Germinal center (tissue), 1 donor: ENCODE measurements around the gene SHC2.

ENCODE experiments used
- DNase-seq: peaks from one replicate; pipeline ENCODE4 v3.0.0; 2012; ENCODE audit warnings: mixed read lengths, low spot score

SHC2 gene

DNA sequence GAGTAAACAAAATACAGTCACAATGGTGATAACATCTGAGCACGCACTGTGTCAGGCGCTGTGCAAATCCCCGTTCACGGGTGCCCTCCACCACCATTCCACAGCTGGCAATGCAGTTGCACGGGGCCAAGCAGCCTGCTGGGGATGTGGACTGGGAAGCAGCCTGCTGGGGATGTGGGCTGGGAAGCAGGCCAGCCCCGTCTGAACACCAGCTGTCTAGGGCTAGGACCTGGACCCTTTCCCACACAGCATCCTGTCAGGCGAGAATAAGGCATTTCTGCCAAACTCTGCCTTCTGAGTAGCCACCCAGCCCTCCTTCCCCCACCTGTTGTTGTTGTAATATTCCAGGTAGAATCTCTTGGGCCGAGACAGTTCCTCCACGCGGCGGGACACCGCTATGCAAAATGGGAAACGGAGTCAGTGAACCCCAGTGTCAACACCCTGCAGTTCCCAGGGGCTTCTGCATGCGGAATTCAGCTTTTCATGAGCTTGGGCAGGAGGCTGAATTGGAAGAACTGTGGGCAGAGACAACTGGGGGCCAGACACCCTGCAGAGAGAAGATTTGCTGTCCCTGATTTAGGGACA is 88.4 kb downstream of the SHC2 start:
- no peak for DNase-seq

DNA sequence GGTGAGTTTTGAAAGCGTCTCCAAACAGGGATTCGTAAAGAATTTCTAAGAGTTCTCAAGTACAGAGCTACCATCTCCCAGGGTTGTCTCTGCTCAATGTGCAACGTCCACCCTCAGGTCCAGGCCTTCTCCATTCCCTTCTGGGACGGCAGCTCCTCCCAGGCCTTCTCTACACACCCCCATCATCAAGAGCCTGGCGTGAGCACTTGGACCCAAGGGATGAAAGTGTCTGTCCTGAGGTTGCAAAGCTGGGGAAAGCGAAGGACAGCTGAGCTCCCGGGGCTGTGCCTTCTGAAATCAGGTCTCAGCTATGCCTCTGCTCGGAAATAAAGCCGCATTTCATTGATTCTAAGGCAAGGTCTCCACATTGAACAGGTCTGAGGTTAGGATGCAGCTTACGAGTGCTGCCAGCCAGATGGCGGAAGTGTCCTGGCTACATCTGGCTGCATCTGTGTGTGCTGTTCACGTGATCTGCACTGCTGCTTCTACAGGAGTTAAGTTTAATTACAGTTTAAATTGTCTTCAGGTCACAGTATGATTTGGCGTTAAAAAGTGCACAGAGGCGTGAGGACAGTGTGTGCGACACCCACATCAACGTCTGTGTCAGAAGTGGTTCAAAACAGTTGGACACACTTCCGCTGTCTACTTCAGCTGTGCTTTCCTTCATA is 89.2 kb downstream of the SHC2 start:
- no peak for DNase-seq

DNA sequence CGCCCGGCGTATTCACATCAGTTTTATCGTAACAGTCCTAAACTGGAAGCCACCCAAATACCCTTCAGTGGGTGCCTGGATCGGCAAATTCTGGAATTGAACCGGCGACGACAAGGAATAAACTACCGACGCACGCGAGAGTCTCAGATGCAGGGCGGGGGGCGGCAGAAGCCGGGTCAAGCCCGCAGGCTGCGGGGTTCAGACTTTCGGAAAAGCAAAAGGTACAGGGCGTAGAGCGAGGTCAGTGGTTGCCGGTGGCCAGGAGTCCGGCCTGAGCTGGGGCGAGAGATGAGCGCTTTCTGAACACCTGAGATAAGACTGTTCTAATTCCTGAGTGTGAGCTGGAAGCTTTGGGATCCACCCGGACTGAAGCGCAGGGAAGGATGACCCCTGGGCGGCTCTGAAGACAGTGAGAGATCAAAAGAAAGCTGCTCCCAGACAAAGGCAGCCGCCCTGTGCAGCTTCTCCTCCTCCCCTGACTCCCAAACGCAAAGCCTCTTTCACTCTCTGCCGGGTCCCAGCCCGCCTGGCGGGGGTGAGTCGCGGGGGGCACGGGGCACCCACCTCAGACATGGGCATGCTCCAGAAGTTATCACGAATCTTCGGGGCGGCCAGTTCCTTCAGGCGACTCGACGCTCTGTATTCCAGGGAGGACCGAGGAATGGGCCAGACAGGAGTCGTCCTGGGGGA is 90.0 kb downstream of the SHC2 start:
- no peak for DNase-seq

DNA sequence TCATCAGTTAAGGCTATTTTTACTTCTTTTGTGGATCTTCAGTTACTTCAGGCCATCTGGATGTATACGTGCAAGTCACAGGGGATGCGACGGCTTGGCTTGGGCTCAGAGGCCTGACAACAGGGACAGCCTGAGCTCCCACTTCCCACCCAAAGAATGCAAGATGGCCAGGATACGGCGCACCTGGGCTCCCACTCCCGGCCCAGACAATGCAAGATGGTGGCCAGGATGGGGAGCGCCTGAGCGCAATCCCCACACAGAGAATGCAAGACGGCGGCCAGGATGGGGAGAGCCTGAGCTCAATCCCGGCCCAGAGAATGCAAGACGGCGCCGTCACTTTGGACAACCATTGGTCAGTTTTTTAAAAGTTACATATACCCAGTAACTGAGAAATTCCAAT is 91.0 kb downstream of the SHC2 start:
- DNase-seq, result no peak

DNA sequence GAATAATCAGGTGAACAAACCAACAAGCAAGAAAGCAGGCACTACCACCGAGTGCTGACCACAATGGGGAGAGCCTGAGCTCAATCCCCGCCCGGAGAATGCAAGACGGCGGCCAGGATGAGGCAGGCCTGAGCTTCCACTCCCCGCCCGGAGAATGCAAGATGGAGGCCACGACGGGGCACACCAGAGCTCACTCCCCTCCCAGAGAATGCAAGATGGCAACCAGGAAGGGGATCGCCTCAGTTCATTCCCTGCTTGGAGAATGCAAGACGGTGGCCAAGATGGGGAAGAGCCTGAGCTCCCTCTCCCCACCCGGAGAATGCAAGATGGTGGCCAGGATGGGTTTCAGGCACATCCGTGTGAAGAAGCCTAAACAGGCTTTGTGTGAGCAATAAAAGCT is 91.6 kb downstream of the SHC2 start:
- no peak for DNase-seq

DNA sequence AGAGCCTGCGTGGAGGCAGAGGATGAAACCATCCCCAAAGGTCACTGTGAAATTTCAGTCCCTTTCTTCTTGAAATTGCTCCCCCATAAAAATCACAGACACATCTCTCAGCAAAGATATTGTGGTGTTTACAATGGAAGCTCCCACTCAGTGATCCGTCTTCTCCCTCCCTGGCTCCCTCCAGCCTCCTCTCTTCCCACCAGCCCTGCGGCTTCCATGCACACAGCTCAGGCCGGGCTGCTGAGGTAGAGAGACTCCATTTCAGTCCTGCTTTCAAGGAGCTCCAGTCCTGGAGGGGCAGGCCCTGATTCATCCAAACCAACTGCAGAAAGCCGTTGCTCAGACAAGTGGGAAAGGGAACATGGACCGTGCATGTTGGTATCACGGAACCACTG is 92.2 kb downstream of the SHC2 start:
- DNase-seq, result no peak

DNA sequence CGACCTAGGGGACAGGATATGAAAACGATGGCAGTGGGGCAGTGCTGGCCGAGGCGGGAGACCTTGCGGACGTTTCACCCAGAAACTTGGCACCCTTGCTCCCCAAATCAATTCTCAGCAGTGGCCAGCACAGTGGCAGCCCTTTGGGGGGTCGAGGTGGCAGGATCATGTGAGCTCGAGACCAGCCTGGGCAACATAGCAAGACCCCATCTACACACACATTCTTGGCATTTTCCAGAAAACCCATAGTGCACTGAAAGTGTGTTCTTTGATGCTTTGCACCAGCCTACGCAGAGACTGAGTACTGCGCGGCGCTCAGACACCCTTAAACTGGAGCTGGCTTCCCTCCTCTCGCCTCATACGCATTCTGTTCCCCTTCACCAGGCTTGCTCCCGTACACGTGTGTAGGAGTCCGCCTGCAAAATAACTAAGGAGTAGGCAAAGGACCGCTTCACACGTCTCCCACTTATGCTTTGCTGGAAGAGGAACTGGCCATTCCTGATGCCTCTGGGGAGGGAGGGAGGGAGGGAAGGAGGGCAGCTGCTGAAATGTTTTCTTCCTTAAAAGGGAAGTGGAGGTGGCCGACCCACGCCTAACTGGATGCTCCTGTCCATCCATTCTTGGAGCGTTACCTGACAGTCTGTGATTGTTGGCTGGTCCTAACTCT is 92.7 kb downstream of the SHC2 start:
- DNase-seq, result no peak

DNA sequence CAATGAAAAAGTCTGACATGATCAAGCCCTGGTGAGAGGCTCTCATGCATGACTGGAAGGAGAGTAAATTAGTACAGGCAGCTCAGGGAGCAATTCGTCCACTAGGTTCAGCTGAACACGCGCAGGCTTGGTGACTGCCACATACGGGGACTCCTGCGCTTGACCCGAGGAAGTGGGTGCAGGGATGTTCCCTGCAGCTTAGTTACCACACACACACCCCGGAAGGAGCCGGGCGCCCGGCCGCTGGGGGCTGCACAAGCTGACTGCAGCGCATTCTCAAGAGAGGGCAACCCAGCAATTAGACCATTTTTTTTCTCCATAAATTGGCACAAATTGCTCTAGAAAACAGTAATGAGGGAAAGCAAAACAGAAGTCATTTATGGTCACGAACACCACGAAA is 93.3 kb downstream of the SHC2 start:
- no peak for DNase-seq

DNA sequence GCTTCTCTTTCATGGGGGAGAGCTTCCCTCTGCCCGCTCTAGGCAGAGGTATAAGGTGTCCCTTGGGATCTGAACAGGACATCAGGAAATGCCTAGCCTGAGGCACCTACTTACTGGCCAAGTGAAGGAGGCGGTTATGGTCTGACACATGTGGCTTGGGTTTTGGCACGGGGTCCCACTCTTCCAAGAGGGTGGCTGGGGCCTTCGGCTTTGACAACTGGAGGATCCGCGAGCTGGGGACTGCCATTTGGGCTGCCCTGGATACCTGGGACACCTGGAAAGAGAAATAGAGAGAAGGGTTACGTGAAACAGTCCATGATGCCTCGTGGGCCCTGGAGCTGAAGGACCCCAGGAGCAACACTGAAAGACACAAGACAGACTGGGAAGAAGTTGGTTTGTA is 93.9 kb downstream of the SHC2 start:
- DNase-seq, result no peak
